Measurements from ENCODE around the gene HOXA3.

The HOXA3 gene

DNA sequence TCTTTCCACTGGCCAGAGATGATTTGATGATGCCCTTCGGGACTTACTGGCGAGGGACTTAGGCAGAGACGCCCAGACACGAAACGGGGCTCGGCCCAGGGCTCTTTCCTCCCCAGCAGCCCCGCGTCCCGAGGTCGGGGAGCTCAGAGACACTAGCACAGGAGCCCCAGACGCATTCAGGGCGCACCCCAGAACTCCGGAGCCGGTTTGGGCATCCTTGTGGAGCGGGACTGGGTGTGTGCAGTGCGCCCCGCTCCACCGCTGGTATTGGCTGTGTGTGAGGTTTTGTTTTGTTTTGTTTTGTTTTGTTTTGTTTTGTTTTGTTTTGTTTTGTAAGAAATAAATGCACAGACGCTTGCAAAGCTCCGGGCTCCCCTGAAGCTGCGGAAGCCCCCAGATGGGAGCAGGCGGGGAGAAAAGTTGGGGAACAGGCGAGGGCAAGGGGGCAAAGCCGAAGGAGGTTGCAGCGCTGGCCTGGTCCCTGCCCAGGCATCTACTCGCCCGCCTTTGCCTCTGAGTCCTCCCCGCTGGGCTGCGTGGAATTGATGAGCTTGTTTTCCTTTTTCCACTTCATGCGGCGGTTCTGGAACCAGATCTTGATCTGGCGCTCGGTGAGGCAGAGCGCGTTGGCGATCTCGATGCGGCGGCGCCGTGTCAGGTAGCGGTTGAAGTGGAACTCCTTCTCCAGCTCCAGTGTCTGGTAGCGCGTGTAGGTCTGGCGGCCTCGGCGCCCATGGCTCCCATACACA is 7.0 kb downstream of the HOXA3 start:
- Histone ChIP-seq H3K9me3 (ENCODE audit: insufficient read depth, low read depth, low read length) (peaks cover 14% of the 10 kb centered on the region; the same call in 1 of the 2 replicates), H3K4me1 (ENCODE audit: insufficient read depth, low read length) (no peaks in the 10 kb centered on the region), H3K27me3 (ENCODE audit: insufficient read depth, low read length) (peaks cover 100% of the 10 kb centered on the region), H3K36me3 (ENCODE audit: insufficient read depth, low read depth, low read length) (no peaks in the 10 kb centered on the region), H3K9ac (ENCODE audit: low read depth, low read length) (no peak overlapping the region), H3K27ac (ENCODE audit: low read length) (no peak overlapping the region), H3K4me3 (ENCODE audit: low read length) (no peak overlapping the region)

GRCh38 chr7:27144781-27145164 is 7.6 kb downstream of the HOXA3 start:
- Histone ChIP-seq H3K27ac (ENCODE audit: low read length) (no peak overlapping the region), H3K27me3 (ENCODE audit: insufficient read depth, low read length) (peaks cover 100% of the 10 kb centered on the region), H3K4me1 (ENCODE audit: insufficient read depth, low read length) (no peaks in the 10 kb centered on the region), H3K9ac (ENCODE audit: low read depth, low read length) (no peak overlapping the region), H3K36me3 (ENCODE audit: insufficient read depth, low read depth, low read length) (no peaks in the 10 kb centered on the region), H3K9me3 (ENCODE audit: insufficient read depth, low read depth, low read length) (peaks cover 14% of the 10 kb centered on the region; the same call in 1 of the 2 replicates), H3K4me3 (ENCODE audit: low read length) (no peak overlapping the region)

- Histone ChIP-seq H3K4me3 (ENCODE audit: low read length) (no peak overlapping the region), H3K27me3 (ENCODE audit: insufficient read depth, low read length) (peaks cover 100% of the 10 kb centered on the region), H3K4me1 (ENCODE audit: insufficient read depth, low read length) (no peaks in the 10 kb centered on the region), H3K36me3 (ENCODE audit: insufficient read depth, low read depth, low read length) (no peaks in the 10 kb centered on the region), H3K9me3 (ENCODE audit: insufficient read depth, low read depth, low read length) (peaks cover 14% of the 10 kb centered on the region; the same call in 1 of the 2 replicates), H3K27ac (ENCODE audit: low read length) (no peak overlapping the region), H3K9ac (ENCODE audit: low read depth, low read length) (no peak overlapping the region)
Measured at GRCh38 chr7:27143950-27144780, 8.2 kb downstream of the HOXA3 start.

- Histone ChIP-seq H3K27me3 (ENCODE audit: insufficient read depth, low read length) (peaks cover 100% of the 10 kb centered on the region), H3K4me1 (ENCODE audit: insufficient read depth, low read length) (no peaks in the 10 kb centered on the region), H3K9me3 (ENCODE audit: insufficient read depth, low read depth, low read length) (peaks cover 14% of the 10 kb centered on the region; the same call in 1 of the 2 replicates), H3K9ac (ENCODE audit: low read depth, low read length) (no peak within 1 kb of the TSS), H3K36me3 (ENCODE audit: insufficient read depth, low read depth, low read length) (no peaks in the 10 kb centered on the region), H3K27ac (ENCODE audit: low read length) (no peak within 1 kb of the TSS), H3K4me3 (ENCODE audit: low read length) (peak within 1 kb of the TSS; percentile 66)
Measured at GRCh38 chr7:27143023-27143949, 9.1 kb downstream of the HOXA3 start, which contains the start of gene HOXA5. Gene HOXA5 (minus strand): TSS chr7:27143681. CDS start chr7:27143607, 74 bp downstream.

GRCh38 chr7:27142580-27143022 is 9.8 kb downstream of the HOXA3 start:
- Histone ChIP-seq H3K9me3 (ENCODE audit: insufficient read depth, low read depth, low read length) (peaks cover 14% of the 10 kb centered on the region; the same call in 1 of the 2 replicates), H3K27ac (ENCODE audit: low read length) (no peak overlapping the region), H3K9ac (ENCODE audit: low read depth, low read length) (no peak overlapping the region), H3K36me3 (ENCODE audit: insufficient read depth, low read depth, low read length) (no peaks in the 10 kb centered on the region), H3K4me1 (ENCODE audit: insufficient read depth, low read length) (no peaks in the 10 kb centered on the region), H3K4me3 (ENCODE audit: low read length) (peak overlapping the region; percentile 66), H3K27me3 (ENCODE audit: insufficient read depth, low read length) (peaks cover 100% of the 10 kb centered on the region)

- Histone ChIP-seq H3K27ac (ENCODE audit: low read length) (no peak overlapping the region), H3K9ac (ENCODE audit: low read depth, low read length) (no peak overlapping the region), H3K27me3 (ENCODE audit: insufficient read depth, low read length) (peaks cover 100% of the 10 kb centered on the region), H3K4me1 (ENCODE audit: insufficient read depth, low read length) (no peaks in the 10 kb centered on the region), H3K9me3 (ENCODE audit: insufficient read depth, low read depth, low read length) (peaks cover 12% of the 10 kb centered on the region; the same call in 1 of the 2 replicates), H3K36me3 (ENCODE audit: insufficient read depth, low read depth, low read length) (no peaks in the 10 kb centered on the region), H3K4me3 (ENCODE audit: low read length) (no peak overlapping the region)
Measured at GRCh38 chr7:27141923-27142579, 10.3 kb downstream of the HOXA3 start.

GRCh38 chr7:27141137-27141922 is 11.1 kb downstream of the HOXA3 start:
- Histone ChIP-seq H3K9me3 (ENCODE audit: insufficient read depth, low read depth, low read length) (peaks cover 5% of the 10 kb centered on the region; the same call in 1 of the 2 replicates), H3K27ac (ENCODE audit: low read length) (no peak overlapping the region), H3K9ac (ENCODE audit: low read depth, low read length) (no peak overlapping the region), H3K27me3 (ENCODE audit: insufficient read depth, low read length) (peaks cover 100% of the 10 kb centered on the region), H3K4me1 (ENCODE audit: insufficient read depth, low read length) (no peaks in the 10 kb centered on the region), H3K4me3 (ENCODE audit: low read length) (no peak overlapping the region), H3K36me3 (ENCODE audit: insufficient read depth, low read depth, low read length) (no peaks in the 10 kb centered on the region)

DNA sequence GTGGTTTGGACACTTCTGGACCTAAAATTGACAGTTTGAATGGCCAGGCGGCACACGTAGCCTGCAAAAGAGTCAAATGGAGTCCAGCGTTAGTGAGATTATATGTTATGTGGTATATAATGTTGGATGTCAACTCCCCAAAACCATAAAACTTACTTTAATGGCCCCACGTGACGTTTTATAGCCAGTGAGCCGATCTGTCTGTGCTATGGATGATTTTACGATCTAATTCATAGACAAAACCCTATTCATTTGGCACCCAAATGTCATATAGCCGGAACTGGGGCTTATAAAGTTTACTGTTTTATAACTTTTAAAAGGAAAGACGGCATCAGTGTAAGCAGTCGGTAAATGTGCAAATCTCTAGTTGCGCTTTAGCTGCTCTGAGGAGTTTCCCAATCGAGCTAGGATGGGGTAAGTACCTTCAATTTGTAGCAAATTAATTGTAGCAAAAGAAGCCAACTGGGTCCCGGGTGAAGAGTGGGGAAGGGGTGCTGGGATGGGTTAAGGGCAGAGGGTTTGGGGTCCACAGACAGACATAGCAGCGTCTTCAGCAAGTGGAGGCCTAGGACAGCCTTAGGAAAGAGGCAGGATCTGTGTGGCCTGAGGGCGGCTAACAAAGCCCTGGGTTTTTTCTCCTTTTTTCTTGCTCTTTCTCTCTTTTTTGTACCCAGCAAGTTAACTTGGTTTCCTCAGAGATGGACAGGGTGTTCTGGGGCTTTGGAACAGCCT is 12.1 kb downstream of the HOXA3 start:
- H3K9ac ChIP-seq (ENCODE audit: low read depth, low read length): no peak overlapping the region
- no peak overlapping the region for H3K4me3 ChIP-seq (ENCODE audit: low read length)
- H3K27me3 ChIP-seq (ENCODE audit: insufficient read depth, low read length): peaks cover 100% of the 10 kb centered on the region
- H3K27ac ChIP-seq (ENCODE audit: low read length): no peak overlapping the region
- peaks cover 5% of the 10 kb centered on the region; the same call in 1 of the 2 replicates for H3K9me3 ChIP-seq (ENCODE audit: insufficient read depth, low read depth, low read length)
- no peaks in the 10 kb centered on the region for H3K4me1 ChIP-seq (ENCODE audit: insufficient read depth, low read length)
- no peaks in the 10 kb centered on the region for H3K36me3 ChIP-seq (ENCODE audit: insufficient read depth, low read depth, low read length)

DNA sequence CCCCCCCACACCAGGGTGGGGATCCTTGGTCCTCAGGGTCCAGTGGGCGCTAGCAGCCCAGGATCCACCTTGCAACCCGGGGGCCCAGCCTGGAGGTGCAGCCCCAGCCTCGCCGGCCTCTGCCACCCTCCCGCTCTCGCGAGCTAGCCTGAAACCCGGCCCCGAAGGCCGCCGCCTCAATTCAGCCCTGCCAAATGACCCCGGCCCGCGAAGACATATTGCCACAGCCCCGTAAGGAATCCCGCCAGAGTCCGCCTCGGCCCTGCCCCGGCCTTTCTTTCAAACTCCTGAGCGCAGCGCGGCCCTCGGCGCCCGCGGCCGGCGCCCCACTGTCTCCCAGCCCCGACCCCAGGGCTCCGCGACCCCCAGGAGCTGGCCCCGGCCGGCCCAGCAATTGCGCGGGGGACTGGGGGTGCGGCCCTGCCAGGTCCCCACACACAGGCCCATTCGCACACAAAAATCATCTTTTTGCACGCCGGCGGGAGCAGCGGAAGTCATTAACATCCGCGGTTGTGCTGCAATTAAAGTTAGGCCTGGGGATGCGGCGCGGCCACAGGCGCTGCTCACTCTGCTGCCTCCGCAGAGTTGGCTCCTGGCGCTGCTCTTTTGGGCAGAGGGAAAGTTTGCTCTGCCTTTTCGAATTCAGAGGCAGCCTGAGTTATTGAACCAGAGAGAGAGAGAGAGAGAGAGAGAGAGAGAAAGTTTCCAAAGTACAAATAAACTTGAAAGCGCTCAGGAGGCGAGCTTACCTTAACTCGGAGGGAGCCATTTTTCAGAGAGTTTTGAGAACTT is 12.9 kb downstream of the HOXA3 start:
- no peak overlapping the region for H3K27ac ChIP-seq (ENCODE audit: low read length)
- peaks cover 5% of the 10 kb centered on the region; the same call in 1 of the 2 replicates for H3K9me3 ChIP-seq (ENCODE audit: insufficient read depth, low read depth, low read length)
- H3K9ac ChIP-seq (ENCODE audit: low read depth, low read length): no peak overlapping the region
- no peak overlapping the region for H3K4me3 ChIP-seq (ENCODE audit: low read length)
- no peaks in the 10 kb centered on the region for H3K4me1 ChIP-seq (ENCODE audit: insufficient read depth, low read length)
- no peaks in the 10 kb centered on the region for H3K36me3 ChIP-seq (ENCODE audit: insufficient read depth, low read depth, low read length)
- H3K27me3 ChIP-seq (ENCODE audit: insufficient read depth, low read length): peaks cover 100% of the 10 kb centered on the region
